Stimulated activated CD8-positive, alpha-beta memory T cell treated with anti-CD3 and anti-CD28 coated beads, Interleukin-15, amount 100 ng/mL, for 24 hours (primary cell): ENCODE measurements around the gene DAD1.
"Not testable (repeated sequence)": the region's sequence is repeated elsewhere in the genome, so short reads cannot be mapped to it uniquely, and the experiment has no call there.

Experiments used
- DNase-seq: peaks from one replicate; pipeline ENCODE4 v3.0.0-alpha.2; 2020; ENCODE audit warnings: low read depth

Gene DAD1

DNA sequence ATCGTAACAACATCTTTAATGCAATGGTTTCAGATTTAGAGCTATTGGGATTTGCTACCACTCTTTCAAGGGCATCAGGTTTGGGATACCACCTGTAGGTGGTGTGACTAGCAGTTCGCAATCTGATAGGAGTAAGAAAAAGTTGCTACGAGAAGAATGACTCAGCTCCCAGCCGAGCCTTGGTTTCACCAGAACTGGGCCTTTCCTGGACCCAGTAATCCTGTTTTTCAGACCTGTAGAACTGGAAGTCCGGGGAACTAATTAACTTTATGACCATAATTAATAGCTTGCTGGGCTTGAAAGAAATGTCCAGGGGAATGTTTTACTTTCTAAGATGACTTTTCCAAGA is 9.8 kb upstream of the DAD1 start:
- no peak for DNase-seq

DNA sequence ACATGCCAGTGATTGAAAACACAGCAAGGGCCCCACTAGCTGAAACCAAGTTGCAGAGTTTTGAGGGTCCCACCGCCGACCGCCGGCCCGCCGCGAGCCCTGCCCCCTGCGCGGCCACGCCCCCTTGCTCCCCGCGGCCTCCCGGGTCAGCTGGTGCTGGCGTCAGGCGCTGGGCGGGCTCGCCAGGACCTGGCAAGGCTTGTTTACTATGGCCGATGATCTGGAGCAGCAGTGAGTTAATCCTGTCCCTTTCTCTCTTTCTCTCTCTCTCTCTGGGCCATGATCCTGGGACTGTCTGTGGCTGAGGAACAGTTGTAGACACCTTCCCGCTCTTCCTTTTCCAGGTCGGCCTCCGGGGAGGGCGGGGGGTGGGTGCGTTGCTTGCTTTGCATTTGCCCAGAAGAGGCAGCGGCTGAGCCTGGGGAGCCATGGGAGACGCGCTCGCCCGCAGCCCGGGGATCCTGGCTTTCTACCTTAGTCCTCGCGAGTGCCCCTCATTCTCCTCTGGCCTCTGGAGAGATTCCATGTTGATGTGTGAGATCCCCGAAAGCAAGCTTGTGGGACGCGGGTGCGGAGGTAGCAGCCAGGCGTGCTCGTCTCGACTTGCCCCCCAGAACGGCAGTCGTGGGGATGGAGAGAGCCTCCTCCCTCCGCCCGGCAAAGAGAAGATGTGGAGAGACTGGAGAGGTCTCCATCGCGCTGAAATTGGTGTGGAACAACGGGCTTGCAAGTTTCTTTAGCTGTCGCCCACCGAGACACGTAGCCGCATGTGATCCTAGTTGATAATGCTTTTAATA is 9.3 kb upstream of the DAD1 start, which contains the start of gene ABHD4:
ABHD4 (plus strand) TSS at position 202 of the 797 bp plus-strand sequence; CDS start at position 209, 7 bp downstream.
- no peak for DNase-seq

DNA sequence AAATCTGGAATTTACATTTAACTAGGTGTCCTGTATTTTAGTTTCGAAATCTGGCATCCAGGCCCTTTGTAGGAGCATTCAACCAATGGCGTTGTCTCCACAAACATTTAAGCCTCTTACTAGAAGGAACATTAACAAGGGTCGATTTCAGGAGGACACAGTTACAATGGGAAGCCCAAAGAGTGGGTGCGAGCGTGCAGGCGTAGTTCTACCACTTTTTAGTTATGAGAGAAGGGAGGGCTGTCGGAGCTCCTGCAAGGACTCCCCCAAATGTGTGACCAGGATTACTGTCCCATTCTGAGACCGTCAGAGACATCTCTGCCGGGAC is 8.7 kb upstream of the DAD1 start:
- DNase-seq = no peak

DNA sequence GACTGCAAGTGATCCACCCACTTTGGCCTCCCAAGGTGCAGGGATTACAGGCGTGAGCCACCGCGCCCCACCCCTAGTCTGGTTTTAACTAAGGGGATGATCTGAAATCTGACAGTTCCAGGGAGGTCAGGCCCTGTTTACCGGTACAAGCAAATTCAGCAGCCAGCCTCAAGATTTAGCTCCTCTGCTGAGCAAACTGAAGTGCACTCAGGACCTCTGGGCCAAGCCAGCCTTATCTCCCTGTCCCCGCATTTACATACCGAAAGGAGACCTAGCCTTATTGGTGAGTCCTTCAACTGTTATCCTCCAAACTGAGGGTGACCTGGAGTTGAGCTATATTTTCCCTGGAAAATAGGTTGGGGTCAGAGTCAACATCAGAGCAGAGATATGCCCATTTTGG is 8.2 kb upstream of the DAD1 start:
- no peak for DNase-seq

GRCh38 chr14:22596354-22596879 is 7.4 kb upstream of the DAD1 start:
- DNase-seq = no peak

- no peak for DNase-seq
Measured at GRCh38 chr14:22594156-22594716, 5.2 kb upstream of the DAD1 start.

- no peak for DNase-seq
Measured at GRCh38 chr14:22593601-22594000, 4.6 kb upstream of the DAD1 start.

GRCh38 chr14:22593189-22593588 is 4.2 kb upstream of the DAD1 start:
- no peak for DNase-seq

- no peak for DNase-seq
Measured at GRCh38 chr14:22588526-22589095, 413 bp downstream of the DAD1 start.

- DNase-seq = not testable (repeated sequence)
Measured at GRCh38 chr14:22587677-22588422, 1.2 kb downstream of the DAD1 start.

GRCh38 chr14:22587247-22587646 is 1.8 kb downstream of the DAD1 start:
- DNase-seq = no peak

DNA sequence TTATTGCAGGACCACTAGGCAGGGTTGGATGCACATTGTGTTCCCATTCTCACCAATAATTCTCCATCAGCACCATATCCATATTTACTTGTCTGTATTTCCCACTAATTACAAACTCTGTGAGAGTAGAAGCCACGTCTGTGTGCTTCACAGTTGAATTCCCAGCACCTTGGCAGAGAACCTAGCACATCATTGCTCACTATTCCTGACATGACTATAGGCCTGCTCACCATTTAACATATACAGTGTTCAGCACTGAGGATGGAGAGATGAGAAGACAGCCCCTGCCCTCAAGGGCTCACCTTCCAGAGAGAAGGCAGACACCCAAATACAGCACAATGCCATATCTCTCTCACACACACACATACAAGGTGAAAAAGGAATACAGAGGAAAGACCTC is 5.0 kb downstream of the DAD1 start:
- no peak for DNase-seq

GRCh38 chr14:22580625-22581024 is 8.4 kb downstream of the DAD1 start:
- no peak for DNase-seq

DNA sequence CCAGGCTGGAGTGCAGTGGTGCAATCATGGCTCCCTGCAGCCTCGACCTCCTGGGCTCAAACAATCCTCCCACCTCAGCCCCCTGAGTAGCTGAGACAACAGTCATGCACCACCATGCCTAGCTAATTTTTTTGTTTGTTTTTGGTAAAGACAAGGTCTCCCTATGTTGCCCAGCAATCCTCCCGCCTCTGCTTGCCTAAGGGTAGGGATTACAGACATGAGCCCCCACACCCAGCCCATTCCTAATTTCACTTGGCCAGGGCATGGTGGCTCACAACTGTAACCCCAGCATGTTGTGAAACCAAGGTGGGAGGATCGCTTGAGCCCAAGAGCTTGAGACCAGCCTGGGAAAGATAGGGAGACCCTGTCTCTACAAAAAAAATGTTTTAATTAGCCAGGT is 9.1 kb downstream of the DAD1 start:
- no peak for DNase-seq

DNA sequence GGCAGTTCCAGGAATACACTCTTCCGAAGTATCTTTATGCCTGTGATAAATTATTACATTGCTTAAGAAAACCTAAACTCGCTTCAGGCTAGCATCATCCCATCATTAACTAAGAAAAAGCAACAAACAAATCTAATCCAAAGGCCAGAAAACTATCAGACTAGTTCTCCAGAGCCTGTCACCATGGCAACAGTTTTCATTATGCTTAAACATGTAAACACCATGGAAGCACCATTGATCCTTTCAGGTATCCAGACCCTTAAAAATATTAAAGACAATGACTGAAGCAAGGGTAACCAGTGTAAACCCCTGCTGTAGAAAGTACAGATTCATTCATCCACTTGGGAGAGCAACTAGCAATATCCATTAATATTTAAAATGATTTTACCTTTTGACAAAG is 9.8 kb downstream of the DAD1 start:
- DNase-seq = no peak

- DNase-seq = no peak
Measured at GRCh38 chr14:22577334-22577908, 11.6 kb downstream of the DAD1 start.

GRCh38 chr14:22573804-22574203 is 15.2 kb downstream of the DAD1 start:
- DNase-seq = no peak

DNA sequence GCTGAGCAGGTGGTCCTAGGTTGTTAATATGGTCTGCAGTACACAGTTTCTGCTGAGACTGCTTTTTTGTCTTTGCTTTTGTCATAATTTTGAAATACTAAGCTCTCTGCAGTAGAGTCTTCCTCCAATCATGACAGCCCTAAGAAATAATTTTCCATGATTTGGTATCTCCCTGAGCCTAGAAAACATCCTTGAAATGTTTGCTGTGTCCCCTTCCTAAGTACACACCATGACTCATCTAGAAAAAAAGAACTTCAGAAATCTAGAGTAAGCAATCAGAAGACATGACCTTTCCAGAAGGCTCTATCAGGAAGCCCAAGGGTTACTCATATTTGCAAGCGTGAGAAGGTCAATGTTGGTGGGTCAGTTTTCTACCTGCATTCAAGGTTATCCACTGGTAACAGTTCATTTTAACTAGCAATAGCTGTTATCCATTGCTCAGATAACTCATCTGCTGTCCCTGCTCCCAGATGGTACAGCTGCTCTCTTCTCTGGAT is 16.4 kb downstream of the DAD1 start:
- DNase-seq = no peak

- no peak for DNase-seq
Measured at GRCh38 chr14:22570132-22570949, 18.7 kb downstream of the DAD1 start.

DNA sequence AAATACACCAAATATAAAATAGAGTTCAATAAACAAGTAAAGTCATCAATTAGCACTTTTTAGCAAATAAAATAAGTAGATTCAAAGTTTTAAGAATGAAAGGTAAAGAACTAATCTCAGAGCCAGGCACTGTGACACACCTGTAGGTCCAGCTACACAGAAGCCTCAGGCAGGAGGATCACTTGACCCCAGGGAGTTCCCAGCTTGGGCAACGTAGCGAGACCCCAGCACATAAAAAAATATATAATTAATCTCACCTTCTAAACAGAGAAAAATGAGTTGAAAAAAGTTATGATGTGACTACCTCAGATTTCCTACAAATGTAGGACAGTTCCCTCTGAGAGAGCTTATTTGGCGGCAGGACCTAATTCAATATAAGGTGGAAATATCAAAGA is 19.3 kb downstream of the DAD1 start:
- no peak for DNase-seq

DNA sequence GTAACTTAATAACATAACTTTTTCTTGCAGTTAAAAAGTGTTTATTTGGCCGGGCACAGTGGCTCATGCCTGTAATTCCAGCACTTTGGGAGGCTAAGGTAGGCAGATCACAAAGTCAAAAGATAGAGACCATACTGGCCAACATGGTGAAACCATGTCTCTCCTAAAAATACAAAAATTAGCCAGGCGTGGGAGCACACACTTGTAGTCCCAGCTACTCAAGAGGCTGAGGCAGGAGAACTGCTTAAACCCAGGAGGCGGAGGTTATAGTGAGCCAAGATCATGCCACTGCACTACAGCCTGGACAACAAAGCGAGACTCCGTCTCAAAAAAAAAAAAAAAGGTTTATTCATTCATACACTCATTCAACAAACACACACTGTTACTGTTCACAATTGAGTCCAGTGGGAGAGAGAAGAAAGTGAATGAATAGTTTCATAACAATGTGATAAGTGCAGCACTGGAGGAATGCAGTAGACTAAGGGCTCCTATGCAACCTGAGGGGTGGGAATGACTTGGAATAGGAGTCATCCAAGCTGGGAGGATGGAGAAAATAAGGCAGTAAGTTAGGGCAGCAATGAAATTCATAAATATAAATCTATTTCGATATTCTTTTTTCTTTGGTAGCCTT is 19.8 kb downstream of the DAD1 start:
- DNase-seq = no peak
